NCI-H2107 (cell line): ENCODE measurements around the gene BNIP5.

Experiments
- DNase-seq: peaks from one replicate; lab custom pipeline; 2025; lab: John Stamatoyannopoulos, UW

The BNIP5 gene

GRCh38 chr6:36266913-36267644 is 69.6 kb downstream of the BNIP5 start:
- no peak for DNase-seq
